NCI-H524 (cell line): Measurements from ENCODE around the gene EDN3.
"Not testable (repeated sequence)": the region's sequence is repeated elsewhere in the genome, so short reads cannot be mapped to it uniquely, and the experiment has no call there.

Experiments used
- DNase-seq, 2 experiments: peaks; one replicate each; lab custom pipeline; 2025; lab: John Stamatoyannopoulos, UW

The EDN3 gene

GRCh38 chr20:59335377-59335776 is 35.0 kb downstream of the EDN3 start:
- no peak for DNase-seq

- no peak for DNase-seq
Measured at GRCh38 chr20:59336540-59336939, 36.1 kb downstream of the EDN3 start.

DNA sequence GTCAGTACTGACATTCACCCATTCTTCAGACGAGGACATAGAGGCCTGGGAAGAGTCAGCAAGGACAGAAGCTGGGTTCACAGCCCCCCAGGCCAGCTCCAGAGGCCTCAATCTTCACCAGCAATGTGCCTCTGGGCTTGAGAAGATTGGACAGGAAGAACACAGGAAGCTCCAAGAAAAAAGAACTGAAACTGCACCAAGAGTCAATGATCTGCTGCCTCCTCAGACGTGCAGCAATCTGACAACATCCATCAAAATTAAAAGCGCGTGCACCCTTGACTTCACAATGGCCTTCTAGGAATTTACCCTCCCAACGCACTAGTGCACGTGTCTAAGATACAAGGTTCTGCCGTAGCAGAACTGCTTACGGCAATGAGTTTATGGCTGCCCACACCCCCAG is 38.0 kb downstream of the EDN3 start:
- not testable (repeated sequence) for DNase-seq

GRCh38 chr20:59340201-59340885 is 39.9 kb downstream of the EDN3 start:
- no peak for DNase-seq

GRCh38 chr20:59341285-59342022 is 41.0 kb downstream of the EDN3 start:
- DNase-seq = not testable (repeated sequence)

GRCh38 chr20:59342023-59342957 is 41.9 kb downstream of the EDN3 start:
- no peak for DNase-seq

DNA sequence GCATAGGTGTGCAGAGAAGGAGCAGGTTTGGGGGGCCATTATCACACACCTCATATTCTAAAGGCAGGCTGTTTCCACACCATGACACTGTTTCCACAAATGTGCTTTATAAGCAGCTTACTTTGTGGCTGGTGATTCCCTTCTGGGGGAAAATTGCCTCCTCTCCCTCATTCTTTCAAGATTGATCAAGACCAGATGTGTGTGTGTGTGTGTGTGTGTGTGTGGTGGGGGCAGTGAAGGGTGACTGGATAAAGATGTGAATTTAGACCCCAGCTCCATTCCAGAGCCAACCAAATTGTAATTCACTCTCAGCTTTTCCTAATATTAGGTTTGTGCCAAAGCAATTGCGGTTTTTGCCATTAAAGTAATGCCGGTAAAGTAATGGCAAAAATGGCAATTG is 45.6 kb downstream of the EDN3 start:
- no peak for DNase-seq

DNA sequence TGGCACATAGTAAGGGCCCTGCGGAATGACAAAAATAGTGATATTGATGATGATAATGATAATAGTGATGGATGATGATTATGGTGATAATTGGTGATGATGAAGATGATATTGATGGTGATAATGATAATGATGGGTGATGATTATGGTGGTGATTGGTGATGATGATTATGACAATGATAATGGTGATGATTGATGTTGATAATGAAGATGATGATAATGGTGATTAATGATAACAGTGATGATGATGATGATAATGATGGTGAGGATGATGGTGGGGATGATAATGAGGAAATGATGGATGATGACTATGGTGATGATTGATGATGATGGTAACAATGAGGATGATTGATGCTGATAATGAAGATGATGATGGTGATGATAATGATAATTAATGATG is 48.9 kb downstream of the EDN3 start:
- no peak for DNase-seq

GRCh38 chr20:59350330-59351156 is 50.1 kb downstream of the EDN3 start:
- no peak for DNase-seq

DNA sequence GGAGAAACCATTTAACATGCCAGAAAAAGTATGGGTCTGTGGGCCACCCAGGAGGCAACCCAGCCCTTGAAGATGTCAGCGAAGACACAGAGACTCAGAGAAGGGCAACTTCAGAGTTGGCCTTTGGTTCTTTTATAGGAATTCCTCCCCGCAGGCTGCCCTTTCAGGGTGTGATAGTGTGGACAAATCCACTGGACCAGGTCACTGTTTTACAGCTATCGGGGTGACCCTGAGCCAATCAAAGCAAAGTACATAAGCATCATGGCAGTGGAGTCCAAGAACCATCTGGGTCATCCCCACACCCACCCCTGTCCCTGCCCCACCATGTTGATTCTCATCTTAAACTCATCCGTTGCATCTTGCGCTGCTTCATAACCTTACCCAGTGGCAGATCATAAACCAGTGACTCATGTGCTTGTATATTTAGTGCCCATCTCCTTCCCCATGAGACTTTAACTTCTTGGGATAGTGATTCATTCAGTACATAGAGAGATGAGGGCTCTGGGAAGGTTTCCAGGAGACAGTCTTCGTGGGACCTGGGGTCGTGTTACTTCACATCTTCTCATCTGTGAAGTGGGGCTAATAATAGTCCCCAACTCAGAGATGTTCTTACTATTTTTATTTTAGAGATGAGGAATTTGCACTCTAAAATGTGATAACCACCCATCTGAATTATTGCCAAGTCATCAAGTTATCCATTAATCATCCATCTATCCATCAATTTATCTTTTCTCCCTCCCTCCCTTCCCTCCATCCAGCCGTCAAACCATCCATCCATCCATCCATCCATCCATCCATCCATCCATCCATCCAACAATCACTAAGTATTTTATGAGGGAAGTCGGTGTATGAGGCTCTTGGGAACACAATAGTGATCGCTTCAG is 51.0 kb downstream of the EDN3 start:
- no peak for DNase-seq

DNA sequence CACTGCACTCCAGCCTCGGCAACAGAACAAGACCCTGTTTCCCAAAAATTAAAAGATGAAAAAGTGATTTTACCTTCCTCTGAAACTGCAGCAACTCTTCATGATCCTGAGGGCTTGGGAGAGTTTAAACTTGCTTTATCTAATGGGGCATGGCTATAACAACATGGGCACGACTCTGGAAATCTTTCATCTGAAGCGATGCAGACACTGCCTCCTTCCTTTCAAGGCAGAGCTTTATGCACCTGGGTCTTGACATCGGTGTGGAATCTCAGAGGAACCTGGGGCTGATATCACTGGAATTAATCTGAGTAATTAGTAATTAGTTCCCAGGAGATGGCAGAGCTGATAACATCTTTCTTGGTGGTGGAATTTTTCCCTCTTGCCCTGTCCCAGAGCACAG is 52.1 kb downstream of the EDN3 start:
- no peak for DNase-seq

DNA sequence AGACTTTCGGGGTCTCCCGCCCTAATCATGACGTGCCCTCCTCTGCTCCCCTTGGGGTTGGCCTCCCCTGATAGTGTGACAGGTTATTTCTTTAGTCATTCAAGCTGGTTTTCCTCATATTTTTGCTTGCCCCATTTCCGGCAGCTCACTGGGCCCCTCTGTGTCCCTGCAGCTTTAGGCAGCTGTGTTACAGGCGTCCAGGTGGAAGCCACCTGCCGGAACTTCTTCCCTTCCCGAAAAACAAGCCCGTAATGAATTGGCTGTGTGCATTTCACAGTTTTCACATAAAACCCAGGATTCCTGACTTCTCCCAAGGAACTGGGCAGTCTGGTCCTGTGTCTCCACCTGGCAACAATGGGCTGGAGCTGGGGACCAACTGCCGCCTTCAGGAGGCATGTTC is 52.6 kb downstream of the EDN3 start:
- DNase-seq = no peak

- DNase-seq = no peak
Measured at GRCh38 chr20:59354460-59354859, 54.0 kb downstream of the EDN3 start.

GRCh38 chr20:59355242-59355641 is 54.8 kb downstream of the EDN3 start:
- DNase-seq = no peak

GRCh38 chr20:59356662-59357165 is 56.3 kb downstream of the EDN3 start:
- peak in 1 of 2 experiments; percentile 8 for DNase-seq

DNA sequence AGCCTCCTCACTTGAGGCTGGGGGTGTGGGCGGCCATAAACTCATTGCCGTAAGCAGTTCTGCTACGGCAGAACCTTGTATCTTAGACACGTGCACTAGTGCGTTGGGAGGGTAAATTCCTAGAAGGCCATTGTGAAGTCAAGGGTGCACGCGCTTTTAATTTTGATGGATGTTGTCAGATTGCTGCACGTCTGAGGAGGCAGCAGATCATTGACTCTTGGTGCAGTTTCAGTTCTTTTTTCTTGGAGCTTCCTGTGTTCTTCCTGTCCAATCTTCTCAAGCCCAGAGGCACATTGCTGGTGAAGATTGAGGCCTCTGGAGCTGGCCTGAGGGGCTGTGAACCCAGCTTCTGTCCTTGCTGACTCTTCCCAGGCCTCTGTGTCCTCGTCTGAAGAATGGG is 58.4 kb downstream of the EDN3 start:
- not testable (repeated sequence) for DNase-seq

DNA sequence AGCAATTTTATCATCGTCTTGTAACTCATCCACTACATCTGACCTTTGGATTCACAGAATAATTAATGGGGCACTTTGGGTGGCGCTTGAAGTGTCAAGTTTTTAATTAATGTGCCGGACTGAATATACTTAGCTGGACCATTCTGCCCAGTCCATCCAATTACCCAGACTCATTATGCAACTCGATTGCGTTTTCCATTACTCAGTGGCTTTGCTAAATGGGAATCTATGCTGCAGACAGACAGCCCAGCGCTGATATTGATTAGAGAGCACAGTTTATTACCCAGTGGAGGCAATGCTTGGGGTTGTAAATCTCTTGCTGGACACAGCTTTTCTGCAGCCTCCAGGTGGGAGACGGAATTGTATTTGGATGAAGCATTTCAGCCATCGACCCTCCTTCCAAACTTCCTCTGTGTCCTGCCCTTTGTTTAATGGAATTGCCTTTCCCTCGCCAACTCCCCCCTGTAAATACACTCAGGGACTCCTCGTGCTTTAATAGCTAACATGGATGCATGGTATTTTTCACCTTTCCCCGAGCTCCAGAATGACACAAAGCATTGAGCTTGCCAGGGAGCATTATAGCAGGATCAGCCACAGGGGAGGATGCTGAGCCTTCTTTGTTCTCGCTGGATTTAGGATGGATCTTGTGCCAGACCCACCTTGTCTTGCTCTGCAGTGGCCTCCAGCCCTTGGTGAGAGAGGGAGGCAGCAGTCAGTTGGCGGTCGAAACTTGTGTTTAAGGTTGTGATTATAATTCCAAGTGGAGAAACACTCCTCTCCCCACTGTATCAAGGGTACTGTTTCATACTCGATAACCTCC is 59.7 kb downstream of the EDN3 start:
- no peak for DNase-seq

DNA sequence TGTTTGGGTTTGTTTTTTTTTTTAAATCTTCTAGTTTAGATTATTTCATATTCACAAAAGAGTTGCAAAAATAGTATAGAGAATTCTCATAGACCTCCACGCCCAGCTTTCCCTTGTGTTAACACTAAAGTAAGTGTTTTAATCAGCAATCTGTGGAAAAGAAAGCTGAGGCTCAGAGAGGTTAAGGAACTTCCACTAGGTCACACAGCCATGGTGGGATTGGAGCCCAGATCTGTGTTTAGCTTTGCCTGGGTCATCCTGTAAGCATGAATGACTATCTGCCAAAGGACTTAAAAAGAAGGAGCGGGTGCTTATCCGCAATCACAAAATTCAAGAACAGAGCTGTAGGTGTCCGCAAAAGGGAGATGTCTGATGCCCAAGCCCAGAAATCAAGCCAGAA is 60.5 kb downstream of the EDN3 start:
- DNase-seq = no peak

DNA sequence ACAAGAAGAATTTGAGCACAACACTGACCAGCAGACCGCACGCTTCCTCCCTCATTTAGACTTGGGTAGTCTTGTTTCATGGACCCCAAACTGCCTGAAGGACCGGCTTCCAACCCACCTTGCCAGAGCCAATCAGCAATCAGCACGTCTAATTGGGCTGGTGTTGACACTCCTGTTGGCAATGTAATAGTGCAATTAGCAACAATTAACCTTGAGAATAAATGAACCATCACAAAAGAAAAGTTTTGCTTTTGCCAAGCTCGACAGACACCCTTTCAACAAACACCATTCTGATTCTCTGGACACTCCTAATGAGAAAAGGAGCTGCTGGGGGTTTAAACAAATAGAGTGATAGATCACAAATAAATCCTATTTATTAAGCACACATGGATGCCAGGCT is 61.0 kb downstream of the EDN3 start:
- no peak for DNase-seq

DNA sequence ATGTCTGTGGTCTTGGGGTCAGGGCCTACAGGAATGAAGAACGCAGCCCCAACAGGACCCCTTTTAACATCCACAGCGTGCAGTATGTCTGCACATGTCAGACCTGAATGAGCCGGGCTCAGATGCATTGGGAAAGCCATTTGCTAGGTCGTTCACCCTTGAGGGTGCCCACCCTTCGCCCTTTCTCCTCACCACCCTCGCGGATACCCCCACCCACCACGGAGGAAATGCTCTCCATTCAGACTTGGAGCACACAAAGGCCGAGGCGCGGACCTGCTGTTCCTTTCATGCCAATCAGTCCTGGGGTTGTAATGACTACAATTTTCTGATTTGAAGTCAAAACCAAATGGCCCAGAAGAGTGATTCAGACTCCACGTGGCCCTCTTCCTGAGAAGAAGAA is 62.7 kb downstream of the EDN3 start:
- no peak for DNase-seq
